ENCODE data around the gene WDR74. TPM values are rescaled to one million over a fixed set of nuclear protein-coding genes. Genes with fewer than 3 reads are reported as not detected.
A peak's percentile ranks its signal among the peaks of the same experiment; 100 is the strongest.
"Not testable (repeated sequence)": the region's sequence is repeated elsewhere in the genome, so short reads cannot be mapped to it uniquely, and the experiment has no call there.

Gene WDR74
- total RNA-seq, 2 donors from 2014 or later = 44.5 to 46.1 TPM

- Histone ChIP-seq H3K4me1 (replicated peaks) (peaks cover 2% of the 10 kb centered on the region), H3K36me3 (no peaks in the 10 kb centered on the region), H3K27ac (peak within 1 kb of the TSS; percentile 92 to 93), H3K4me3 (peak within 1 kb of the TSS; percentile 75 to 92), H3K9me3 (no peaks in the 10 kb centered on the region), H3K27me3 (replicated peaks; ENCODE audit: insufficient read depth) (no peaks in the 10 kb centered on the region)
- intact Hi-C loops (cut with DNase I) = no loop called here
- 0% methylated on average over 61 of the region's 65 CpGs for WGBS
- DNase-seq (ENCODE audit: low spot score) = peak; percentile 100
- TF ChIP-seq CTCF (IDR thresholded peaks at IDR 0.05) (peak in 1 of 4 experiments; percentile 3), POLR2A (IDR thresholded peaks at IDR 0.05) (peak; percentile 86), POLR2AphosphoS5 (IDR thresholded peaks at IDR 0.05) (peak; percentile 96)
Measured at GRCh38 chr11:62831520-62832335, 7.7 kb downstream of the WDR74 start, which contains the start of gene STX5. Gene STX5 (minus strand): TSS chr11:62832051. CDS start chr11:62831243, 808 bp downstream.

GRCh38 chr11:62830904-62831519 lies 8.4 kb downstream of the WDR74 start:
- intact Hi-C loops (cut with DNase I) = no loop called here
- H3K27me3 ChIP-seq (replicated peaks; ENCODE audit: insufficient read depth) = no peaks in the 10 kb centered on the region
- no peaks in the 10 kb centered on the region for H3K9me3 ChIP-seq
- peak overlapping the region; percentile 92 to 93 for H3K27ac ChIP-seq
- peaks cover 2% of the 10 kb centered on the region for H3K4me1 ChIP-seq (replicated peaks)
- H3K4me3 ChIP-seq = peak overlapping the region; percentile 75 to 92
- DNase-seq (ENCODE audit: low spot score) = no peak
- TF ChIP-seq POLR2A (IDR thresholded peaks at IDR 0.05) (no peak), POLR2AphosphoS5 (IDR thresholded peaks at IDR 0.05) (no peak), CTCF (IDR thresholded peaks at IDR 0.05) (no peak)
- under 1% methylated on average over 33 of the region's 33 CpGs for WGBS
- peaks cover 0 to 1% of the 10 kb centered on the region in 2 donors for H3K36me3 ChIP-seq

GRCh38 chr11:62828130-62828529 lies 11.3 kb downstream of the WDR74 start:
- H3K4me3 ChIP-seq; H3K27ac ChIP-seq; H3K27me3 ChIP-seq (replicated peaks; ENCODE audit: insufficient read depth); H3K4me1 ChIP-seq (replicated peaks); H3K9me3 ChIP-seq; intact Hi-C loops (cut with DNase I); DNase-seq (ENCODE audit: low spot score): not testable (repeated sequence)
- 93% methylated on average over 8 of the region's 8 CpGs for WGBS
- peaks cover 16 to 26% of the 10 kb centered on the region in 2 donors for H3K36me3 ChIP-seq

GRCh38 chr11:62823677-62824076 lies 15.7 kb downstream of the WDR74 start:
- Histone ChIP-seq H3K36me3 (peaks cover 19 to 32% of the 10 kb centered on the region in 2 donors), H3K9me3 (no peaks in the 10 kb centered on the region), H3K4me1 (replicated peaks) (no peaks in the 10 kb centered on the region), H3K27ac (no peak overlapping the region), H3K4me3 (no peak overlapping the region), H3K27me3 (replicated peaks; ENCODE audit: insufficient read depth) (no peaks in the 10 kb centered on the region)
- no peak for DNase-seq (ENCODE audit: low spot score)
- 95% methylated on average over 3 of the region's 3 CpGs for WGBS
- TF ChIP-seq CTCF (IDR thresholded peaks at IDR 0.05) = no peak
- TF ChIP-seq POLR2AphosphoS5 (IDR thresholded peaks at IDR 0.05) = no peak
- no peak for TF ChIP-seq POLR2A (IDR thresholded peaks at IDR 0.05)
- intact Hi-C loops (cut with DNase I) = no loop called here

DNA sequence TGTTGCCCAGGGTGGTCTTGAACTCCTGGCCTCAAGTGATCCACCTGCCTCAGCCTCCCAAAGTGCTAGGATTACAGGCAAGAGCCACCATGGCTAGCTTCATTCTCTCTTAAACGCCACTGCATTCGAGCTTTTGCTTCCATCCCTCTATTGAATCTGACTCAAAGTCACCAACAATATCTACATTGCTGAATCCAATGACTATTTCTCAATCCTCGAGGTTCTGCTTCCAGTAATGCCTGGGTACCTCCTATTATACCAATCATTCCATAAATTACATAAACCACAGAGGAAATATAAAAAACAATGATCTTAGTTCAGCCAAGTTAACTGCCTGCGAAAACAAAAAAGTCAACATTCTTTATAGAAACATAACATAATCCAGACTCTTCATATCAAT lies 22.3 kb downstream of the WDR74 start:
- DNase-seq (ENCODE audit: low spot score) = no peak
- TF ChIP-seq CTCF (IDR thresholded peaks at IDR 0.05) (no peak), POLR2AphosphoS5 (IDR thresholded peaks at IDR 0.05) (no peak)
- Histone ChIP-seq H3K4me3 (no peak overlapping the region), H3K36me3 (no peaks in the 10 kb centered on the region), H3K27me3 (replicated peaks; ENCODE audit: insufficient read depth) (no peaks in the 10 kb centered on the region), H3K4me1 (replicated peaks) (no peaks in the 10 kb centered on the region), H3K27ac (no peak overlapping the region), H3K9me3 (no peaks in the 10 kb centered on the region)
- intact Hi-C loops (cut with DNase I) = no loop called here
- WGBS = 83% methylated on average over 4 of the region's 4 CpGs
